GM19023 (cell line): ENCODE measurements around the gene SPINT3.

Experiments used
- ATAC-seq: cut with Tn5 transposase; IDR thresholded peaks from one replicate; pipeline ENCODE4 v1.9.1; 2021; ENCODE audit warnings: mild to moderate bottlenecking, moderate library complexity; ENCODE audit not compliant: unreplicated experiment

The SPINT3 gene

GRCh38 chr20:45515147-45515913, at the start of gene SPINT3:
TSS of gene SPINT3 (minus strand) at chr20:45515622. CDS start at chr20:45515608, 14 bp downstream.
- no peak for ATAC-seq

GRCh38 chr20:45564760-45565276, 49.4 kb upstream of the SPINT3 start:
- ATAC-seq: no peak

GRCh38 chr20:45555198-45555597, 39.8 kb upstream of the SPINT3 start:
- no peak for ATAC-seq

- ATAC-seq: no peak
Observed at GRCh38 chr20:45552456-45552855, 37.0 kb upstream of the SPINT3 start.

- no peak for ATAC-seq
Observed at GRCh38 chr20:45550765-45551164, 35.3 kb upstream of the SPINT3 start.

GRCh38 chr20:45548410-45548809, 33.0 kb upstream of the SPINT3 start:
- no peak for ATAC-seq

- no peak for ATAC-seq
Observed at GRCh38 chr20:45547206-45547770, 31.9 kb upstream of the SPINT3 start, which contains the start of gene EPPIN. TSS of gene EPPIN (minus strand) at chr20:45547401. CDS start at chr20:45547357, 44 bp downstream.

GRCh38 chr20:45545754-45546453, 30.5 kb upstream of the SPINT3 start:
- ATAC-seq: no peak

- ATAC-seq: no peak
Observed at GRCh38 chr20:45545351-45545750, 29.9 kb upstream of the SPINT3 start.

GRCh38 chr20:45539382-45539781, 24.0 kb upstream of the SPINT3 start, which contains the start of gene WFDC6:
TSS of gene WFDC6 (minus strand) at chr20:45539482. CDS start at chr20:45539407, 75 bp downstream.
- no peak for ATAC-seq

GRCh38 chr20:45538209-45538799, 22.9 kb upstream of the SPINT3 start:
- no peak for ATAC-seq

- ATAC-seq: no peak
Observed at GRCh38 chr20:45527294-45527693, 11.9 kb upstream of the SPINT3 start.

GRCh38 chr20:45523821-45524220, 8.4 kb upstream of the SPINT3 start:
- ATAC-seq: no peak

- ATAC-seq: no peak
Observed at GRCh38 chr20:45518282-45518681, 2.9 kb upstream of the SPINT3 start.

- no peak for ATAC-seq
Observed at GRCh38 chr20:45510242-45510862, 5.1 kb downstream of the SPINT3 start.

GRCh38 chr20:45509091-45509490, 6.3 kb downstream of the SPINT3 start:
- ATAC-seq: no peak

- ATAC-seq: no peak
Observed at GRCh38 chr20:45508068-45508886, 7.1 kb downstream of the SPINT3 start.

GRCh38 chr20:45507011-45507820, 8.2 kb downstream of the SPINT3 start:
- no peak for ATAC-seq

GRCh38 chr20:45506398-45506797, 9.0 kb downstream of the SPINT3 start:
- no peak for ATAC-seq
